Measurements from ENCODE around the gene DOCK9.
A peak's percentile ranks its signal among the peaks of the same experiment; 100 is the strongest.

Gene DOCK9

GRCh38 chr13:98977568-98978265, at the start of gene DOCK9:
TSS of gene DOCK9 (minus strand) at chr13:98978064. CDS start at chr13:98977909, 155 bp downstream.
- DNase-seq = peak; percentile 21

DNA sequence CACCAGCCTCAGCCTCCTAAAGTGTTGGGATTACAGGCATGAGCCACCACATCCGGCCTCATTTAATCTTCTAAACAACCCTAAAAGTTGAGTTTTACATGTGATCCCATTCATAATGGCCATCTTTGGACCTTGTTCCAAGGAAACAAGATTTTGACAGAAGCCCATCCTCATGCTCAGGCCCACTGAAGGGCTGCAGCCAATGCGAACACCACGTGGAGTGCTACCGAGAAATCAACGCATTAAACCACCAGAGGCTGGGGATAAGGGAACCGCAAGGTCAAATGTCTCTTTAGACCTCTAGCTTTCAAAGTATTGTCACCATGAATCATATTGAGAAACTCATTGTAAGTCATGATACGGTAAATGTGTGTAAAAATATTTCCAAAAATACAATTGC, 49.4 kb upstream of the DOCK9 start:
- no peak for DNase-seq

DNA sequence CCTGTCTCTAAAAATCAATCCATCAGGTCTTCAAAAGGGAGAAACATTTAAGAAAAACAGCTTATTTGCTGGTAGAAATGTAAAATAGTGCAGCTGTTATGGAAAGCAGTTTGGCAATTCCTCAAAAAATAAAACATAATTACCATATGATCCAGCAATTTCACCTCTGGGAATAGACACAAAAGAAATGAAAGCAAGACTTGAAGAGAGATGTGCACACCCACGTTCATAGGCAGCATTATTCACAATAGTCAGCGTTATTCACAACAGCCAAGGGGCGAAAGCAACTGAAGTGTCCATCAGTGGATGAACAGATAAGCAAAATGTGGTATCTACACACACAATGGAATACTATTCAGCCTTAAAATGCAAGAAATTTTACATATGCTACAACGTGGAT, 45.1 kb upstream of the DOCK9 start:
- no peak for DNase-seq

DNA sequence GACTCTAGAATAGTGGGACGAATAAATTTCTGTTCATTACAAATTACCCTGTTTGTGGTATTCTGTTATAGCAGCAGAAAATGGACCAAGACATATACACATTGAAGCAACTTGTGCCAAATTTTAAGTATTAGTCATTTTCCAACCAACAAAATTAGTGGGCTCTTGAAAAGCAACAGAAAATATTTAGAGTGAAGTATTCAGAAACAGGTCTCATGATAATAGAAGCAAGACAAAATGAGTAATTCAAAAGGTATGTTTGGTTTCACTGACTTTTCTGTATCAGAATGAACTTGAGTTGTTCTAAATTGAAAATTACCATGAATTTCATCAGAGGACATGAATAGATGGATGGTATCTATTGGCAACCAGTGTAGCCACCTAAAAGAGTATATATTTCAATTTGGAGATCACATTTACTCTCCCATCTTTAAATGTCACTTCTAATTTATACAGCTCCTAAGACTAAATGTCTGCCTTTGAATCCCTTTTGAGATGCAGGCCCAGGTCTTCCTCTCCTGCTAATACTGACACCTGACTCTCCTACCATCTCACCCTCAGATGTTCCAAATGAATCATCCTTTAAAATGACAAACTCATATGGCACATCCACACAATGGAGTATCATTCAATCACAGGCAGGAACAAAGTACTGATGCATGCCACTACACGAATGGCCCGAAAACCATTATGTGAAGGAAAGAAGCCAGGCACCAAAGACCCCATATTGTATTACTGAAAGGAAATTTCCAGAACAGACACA, 40.7 kb upstream of the DOCK9 start:
- DNase-seq = no peak

- no peak for DNase-seq
These were observed 38.0 kb upstream of the DOCK9 start for GRCh38 chr13:99015606-99016490.

DNA sequence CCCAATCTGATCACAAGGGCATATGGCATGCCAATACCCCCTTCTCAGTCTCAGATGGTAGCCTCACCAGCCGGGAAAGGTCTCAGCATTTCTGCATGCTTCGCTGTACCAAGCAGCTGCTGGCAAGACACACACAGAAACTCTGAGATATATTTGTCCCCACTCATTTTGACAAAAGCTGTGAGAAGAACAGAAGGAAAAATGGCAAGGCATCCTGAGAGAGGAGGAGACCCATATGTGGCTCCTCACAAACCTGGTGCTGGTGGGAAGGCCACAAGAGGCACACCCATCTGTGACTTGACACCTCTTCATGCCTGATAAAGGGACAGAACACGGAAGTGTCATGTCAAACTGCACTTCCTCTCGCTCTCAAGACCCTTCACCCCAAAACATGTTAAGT, 36.7 kb upstream of the DOCK9 start:
- no peak for DNase-seq

- no peak for DNase-seq
These were observed 36.1 kb upstream of the DOCK9 start for GRCh38 chr13:99013951-99014350.

DNA sequence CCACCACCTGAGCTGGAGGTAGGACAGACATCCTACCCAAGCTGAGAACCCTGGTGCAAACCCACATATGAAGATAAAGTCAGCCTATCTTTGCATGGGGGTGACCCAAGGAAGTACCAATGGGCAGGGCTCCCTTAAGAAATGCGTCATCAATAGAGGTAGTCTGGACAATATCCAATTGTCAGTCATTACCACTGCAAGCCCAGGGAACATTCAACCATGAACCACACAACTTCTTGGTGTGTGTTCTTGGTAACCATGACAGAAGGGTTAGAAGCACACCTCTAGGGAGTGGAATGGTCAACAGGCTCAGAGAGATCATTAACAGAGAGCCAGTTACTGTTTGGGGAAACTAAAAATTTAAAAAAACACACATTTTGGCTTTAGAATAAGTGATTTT, 34.7 kb upstream of the DOCK9 start:
- DNase-seq = no peak

GRCh38 chr13:99009987-99010551, 32.2 kb upstream of the DOCK9 start:
- peak; percentile 79 for DNase-seq

DNA sequence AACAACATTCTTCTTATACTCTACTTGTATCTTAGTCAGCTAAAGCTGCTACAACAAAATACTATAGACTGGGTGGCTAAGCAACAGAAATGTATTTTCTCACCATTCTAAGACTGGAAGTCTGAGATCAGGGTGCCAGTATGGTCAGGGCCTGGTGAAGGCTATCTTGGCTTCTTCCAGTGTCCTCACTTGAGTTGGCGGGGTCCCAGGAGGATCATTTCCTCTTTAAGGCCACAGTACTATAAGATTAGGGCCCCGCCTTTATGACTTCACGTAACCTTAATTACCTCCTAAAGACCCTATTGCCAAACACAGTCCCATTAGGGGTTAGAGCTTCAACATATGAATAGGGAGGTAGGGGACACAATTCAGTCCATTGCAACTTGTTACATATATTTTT, 30.7 kb upstream of the DOCK9 start:
- DNase-seq = no peak

GRCh38 chr13:99007414-99007986, 29.6 kb upstream of the DOCK9 start:
- DNase-seq = no peak

DNA sequence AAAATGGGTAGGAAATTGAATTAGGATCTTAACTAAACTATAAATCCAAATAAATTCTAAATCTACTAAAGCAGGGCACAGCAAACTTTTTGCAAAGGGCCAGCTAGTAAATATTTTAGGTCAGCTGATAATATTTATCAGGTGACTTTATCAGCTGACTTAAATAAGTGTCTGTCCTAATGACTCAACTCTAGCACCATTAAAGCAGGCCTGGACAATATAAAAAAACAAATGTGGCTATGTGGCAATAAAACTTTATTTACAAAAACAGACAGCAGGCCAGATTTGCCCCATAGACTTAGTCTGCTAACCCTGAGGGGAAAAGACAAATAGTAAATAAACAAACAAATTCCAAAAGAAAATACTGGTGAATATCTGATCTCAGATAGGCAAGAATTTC, 27.7 kb upstream of the DOCK9 start:
- no peak for DNase-seq

GRCh38 chr13:99004978-99005377, 27.1 kb upstream of the DOCK9 start:
- DNase-seq = no peak

DNA sequence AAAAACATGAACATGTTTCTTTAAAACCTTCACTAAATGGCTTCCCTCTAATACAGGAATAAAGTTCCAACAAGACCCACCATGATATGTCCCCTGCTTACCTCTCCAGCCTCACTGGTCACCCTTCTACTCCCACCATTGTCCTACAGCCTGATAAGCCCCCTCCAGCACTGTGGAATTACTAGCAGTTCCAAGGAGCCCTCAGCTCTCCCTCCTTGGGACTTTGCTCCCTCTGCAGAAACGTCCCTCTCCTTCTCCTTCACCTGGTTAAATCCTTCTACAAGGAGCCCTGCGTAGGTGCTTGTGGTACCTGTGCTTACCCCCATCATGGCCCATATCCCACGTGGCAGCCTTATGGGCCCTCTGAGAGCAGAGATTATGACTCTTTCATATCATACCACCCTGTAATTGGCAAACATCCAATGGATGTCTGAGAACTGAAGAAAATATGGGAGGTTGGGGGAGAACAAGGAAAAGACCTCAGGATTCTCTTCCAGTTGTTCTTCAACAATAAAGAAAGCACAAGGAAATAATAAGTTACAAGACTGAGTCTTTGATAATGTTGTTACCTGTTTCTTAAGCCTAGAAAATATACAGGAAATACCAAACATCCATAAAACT, 26.1 kb upstream of the DOCK9 start:
- no peak for DNase-seq

- no peak for DNase-seq
These were observed 25.3 kb upstream of the DOCK9 start for GRCh38 chr13:99003186-99003585.

DNA sequence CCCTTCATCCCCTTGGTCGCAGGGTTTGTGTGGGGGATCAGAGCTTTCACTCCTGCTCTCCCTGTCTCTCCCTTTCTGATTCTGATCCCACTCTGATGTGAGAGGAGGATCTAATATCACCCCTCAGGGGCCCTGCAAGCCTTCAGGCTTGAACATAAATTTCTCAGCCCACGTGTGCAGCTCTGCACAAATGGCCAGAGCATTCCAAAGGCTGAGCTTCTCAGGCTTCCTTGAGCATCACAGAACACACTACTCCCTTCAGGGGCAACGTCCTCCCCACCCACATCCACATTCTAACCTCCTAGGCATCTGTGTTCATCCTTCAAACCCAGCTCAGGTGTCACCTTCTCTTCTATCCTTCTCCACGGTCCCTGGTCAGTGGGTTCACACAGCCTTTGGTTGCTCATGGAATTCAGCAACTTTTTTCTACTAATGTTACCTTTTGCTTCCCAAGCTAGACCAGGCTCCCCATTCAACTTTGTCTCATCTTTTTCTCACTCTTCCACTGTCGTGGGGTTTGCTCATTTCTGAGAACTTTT, 24.4 kb upstream of the DOCK9 start:
- no peak for DNase-seq

GRCh38 chr13:99000137-99000536, 22.3 kb upstream of the DOCK9 start:
- no peak for DNase-seq

DNA sequence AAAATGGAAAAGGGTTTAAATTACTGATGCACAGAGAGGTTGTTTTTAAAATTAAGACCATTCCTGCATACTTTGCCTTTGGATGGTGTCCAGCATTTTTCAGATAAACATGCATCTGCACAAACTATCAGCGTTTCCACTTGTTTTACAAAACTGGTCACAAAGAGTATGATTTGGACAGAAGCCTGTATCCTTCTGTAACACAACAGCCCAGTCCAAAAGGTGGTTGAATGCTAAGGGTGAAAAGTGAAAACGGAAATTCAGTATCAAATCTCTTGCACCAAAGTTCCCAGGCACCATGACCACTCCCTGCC, 21.7 kb upstream of the DOCK9 start:
- no peak for DNase-seq

- no peak for DNase-seq
These were observed 21.2 kb upstream of the DOCK9 start for GRCh38 chr13:98998831-98999638.

GRCh38 chr13:98997738-98998641, 20.1 kb upstream of the DOCK9 start:
- DNase-seq = peak; percentile 48
